OCI-LY3 (cell line): Measurements from ENCODE around the gene TOP1.

Source experiments
- H2AFZ ChIP-seq: fragments of 200-600, 300-600 bp; shearing (Covaris generic); 2 replicates; pipeline ENCODE4 v1.6.0; 2014; ENCODE audit warnings: antibody characterized with exemption, low read depth, low read length
- H3K27ac ChIP-seq: fragments of 200-600, 300-600 bp; sonication (generic); 2 replicates; pipeline ENCODE4 v1.5.1; 2014; ENCODE audit warnings: mild to moderate bottlenecking, low read length, moderate library complexity, mixed read lengths
- H3K27me3 ChIP-seq: fragments of 200-600, 300-600 bp; sonication (generic); 2 replicates; pipeline ENCODE4 v1.6.1; 2014; ENCODE audit warnings: low read depth, low read length, mixed read lengths
- H3K36me3 ChIP-seq: fragments of 200-600, 300-600 bp; sonication (generic); replicated peaks from 2 replicates; pipeline ENCODE3; 2014; ENCODE audit warnings: low read depth, low read length, mixed read lengths
- H3K4me1 ChIP-seq: fragments of 300-600, 200-600 bp; sonication (generic); 2 replicates; pipeline ENCODE4 v1.6.1; 2014; ENCODE audit warnings: low read length, mixed read lengths
- H3K4me2 ChIP-seq: fragments of 200-600, 300-600 bp; sonication (generic); 2 replicates; pipeline ENCODE4 v1.6.1; 2014; ENCODE audit warnings: low read length, mixed read lengths
- H3K4me3 ChIP-seq: fragments of 300-600, 200-600 bp; sonication (generic); 2 replicates; pipeline ENCODE4 v1.5.1; 2014; ENCODE audit warnings: antibody characterized with exemption, mild to moderate bottlenecking, low read length, moderate library complexity
- H3K79me2 ChIP-seq: fragments of 300-600, 200-600 bp; shearing (Covaris generic); 2 replicates; pipeline ENCODE4 v1.6.1; 2014; ENCODE audit warnings: mild to moderate bottlenecking, low read length, mixed read lengths
- H3K9ac ChIP-seq: fragments of 300-600, 200-600 bp; shearing (Covaris generic); 2 replicates; pipeline ENCODE4 v1.6.0; 2014; ENCODE audit warnings: mild to moderate bottlenecking, low read length, moderate library complexity
- H3K9me3 ChIP-seq: fragments of 200-600, 300-600 bp; shearing (Covaris generic); 2 replicates; pipeline ENCODE4 v1.6.1; 2014; ENCODE audit warnings: low read length, mixed read lengths; ENCODE audit not compliant: insufficient read depth
- H4K20me1 ChIP-seq: fragments of 200-600, 300-600 bp; sonication (generic); 2 replicates; pipeline ENCODE4 v1.6.1; 2016; ENCODE audit warnings: low read length, mixed read lengths; ENCODE audit not compliant: insufficient read depth
- CTCF ChIP-seq: fragments of 200-600, 300-600 bp; sonication (generic); IDR thresholded peaks from 2 replicates; pipeline ENCODE4 v1.5.1; 2014; ENCODE audit warnings: antibody characterized with exemption, low read length, low read depth
- EZH2phosphoT487 ChIP-seq: fragments of 200-600 bp; shearing (Covaris generic); IDR thresholded peaks from 2 replicates; pipeline ENCODE4 v1.6.1; 2018; ENCODE audit warnings: antibody characterized with exemption, mixed run types, low read depth

The TOP1 gene

GRCh38 chr20:41065716-41066115 is 37.1 kb downstream of the TOP1 start:
- no peak overlapping the region for H3K4me3 ChIP-seq
- H3K36me3 ChIP-seq: peaks cover 75% of the 10 kb centered on the region
- H3K27me3 ChIP-seq: no peaks in the 10 kb centered on the region
- H2AFZ ChIP-seq: no peak overlapping the region
- H3K27ac ChIP-seq: no peak overlapping the region
- H4K20me1 ChIP-seq: peaks cover 50% of the 10 kb centered on the region
- H3K79me2 ChIP-seq: peaks cover 100% of the 10 kb centered on the region
- H3K4me1 ChIP-seq: peaks cover 32% of the 10 kb centered on the region
- no peaks in the 10 kb centered on the region for H3K9me3 ChIP-seq
- H3K9ac ChIP-seq: no peak overlapping the region
- no peak overlapping the region for H3K4me2 ChIP-seq
- TF ChIP-seq EZH2phosphoT487: no peak
- TF ChIP-seq CTCF: no peak

DNA sequence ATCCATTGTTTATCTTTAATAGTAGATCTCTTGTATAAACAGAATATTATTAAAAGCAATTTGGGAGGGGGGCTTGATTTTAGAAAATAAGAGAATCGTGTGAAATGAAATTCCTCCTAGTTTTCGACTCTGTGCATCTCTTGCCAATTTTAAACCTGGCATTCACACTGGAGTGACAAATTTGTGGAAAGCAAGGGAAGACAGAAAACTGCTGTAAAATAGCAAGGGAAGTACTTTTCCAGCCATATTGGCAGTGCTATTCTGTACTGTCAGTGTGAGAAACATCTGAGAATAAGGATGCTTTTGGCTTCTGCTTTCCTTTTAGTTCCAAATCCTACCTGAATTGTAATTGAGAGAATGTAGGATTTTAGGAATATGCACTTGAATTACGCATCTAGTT is 40.2 kb downstream of the TOP1 start:
- peaks cover 100% of the 10 kb centered on the region for H3K79me2 ChIP-seq
- peaks cover 68% of the 10 kb centered on the region for H4K20me1 ChIP-seq
- H3K4me3 ChIP-seq: no peak overlapping the region
- peaks cover 22% of the 10 kb centered on the region for H3K4me1 ChIP-seq
- no peak for TF ChIP-seq EZH2phosphoT487
- H3K36me3 ChIP-seq: peaks cover 59% of the 10 kb centered on the region
- no peaks in the 10 kb centered on the region for H3K9me3 ChIP-seq
- H3K27ac ChIP-seq: no peak overlapping the region
- H3K4me2 ChIP-seq: no peak overlapping the region
- H3K9ac ChIP-seq: no peak overlapping the region
- H3K27me3 ChIP-seq: no peaks in the 10 kb centered on the region
- H2AFZ ChIP-seq: no peak overlapping the region

DNA sequence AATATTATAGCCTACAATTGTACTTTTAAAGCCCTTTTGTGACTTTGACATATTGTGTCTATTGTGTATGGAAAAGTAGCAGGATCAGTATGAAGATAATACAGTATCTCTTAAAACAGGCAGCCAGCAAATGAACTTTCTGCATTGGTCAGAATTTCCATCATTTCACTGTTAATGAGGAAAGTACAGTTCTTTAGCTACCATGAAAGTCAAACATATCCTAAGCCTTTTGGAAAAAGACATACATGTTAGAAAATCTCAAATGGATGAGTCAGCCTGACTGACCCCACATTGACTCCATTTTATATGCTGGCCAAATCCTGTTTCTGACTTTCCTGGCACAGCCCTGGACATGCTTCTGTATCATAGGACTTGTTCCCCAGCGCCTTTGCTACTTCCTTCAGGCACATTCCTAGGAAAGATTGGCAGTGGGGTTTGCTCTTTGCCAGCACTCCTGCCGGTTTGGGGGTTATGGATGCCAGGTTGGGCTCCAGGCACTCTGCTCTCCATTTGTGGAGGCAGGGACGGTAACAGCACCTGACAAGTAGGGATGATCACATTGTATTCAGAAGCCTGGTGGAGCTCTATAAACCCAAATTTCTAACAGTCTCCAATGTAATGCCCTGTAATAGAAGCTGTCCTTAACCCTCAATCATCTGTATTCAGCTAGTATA is 43.7 kb downstream of the TOP1 start:
- peaks cover 68% of the 10 kb centered on the region for H3K36me3 ChIP-seq
- H3K27ac ChIP-seq: no peak overlapping the region
- H2AFZ ChIP-seq: no peak overlapping the region
- peaks cover 96% of the 10 kb centered on the region for H4K20me1 ChIP-seq
- TF ChIP-seq EZH2phosphoT487: no peak
- no peak for TF ChIP-seq CTCF
- no peak overlapping the region for H3K4me3 ChIP-seq
- no peak overlapping the region for H3K4me2 ChIP-seq
- H3K9me3 ChIP-seq: no peaks in the 10 kb centered on the region
- no peaks in the 10 kb centered on the region for H3K27me3 ChIP-seq
- H3K4me1 ChIP-seq: peaks cover 23% of the 10 kb centered on the region
- peaks cover 99% of the 10 kb centered on the region for H3K79me2 ChIP-seq
- no peak overlapping the region for H3K9ac ChIP-seq

- TF ChIP-seq EZH2phosphoT487 (no peak), CTCF (no peak)
Measured at GRCh38 chr20:41072915-41073314, 44.3 kb downstream of the TOP1 start.

More at GRCh38 chr20:41072915-41073314, 44.3 kb downstream of the TOP1 start:
- Histone ChIP-seq H4K20me1 (peaks cover 95% of the 10 kb centered on the region), H3K79me2 (peaks cover 98% of the 10 kb centered on the region), H2AFZ (no peak overlapping the region), H3K9ac (no peak overlapping the region), H3K9me3 (no peaks in the 10 kb centered on the region), H3K4me3 (no peak overlapping the region), H3K27me3 (no peaks in the 10 kb centered on the region), H3K27ac (no peak overlapping the region), H3K36me3 (peaks cover 68% of the 10 kb centered on the region), H3K4me2 (no peak overlapping the region), H3K4me1 (peaks cover 23% of the 10 kb centered on the region)
